HG02885 (cell line): ENCODE data around the gene IL12B.

Experiments
- ATAC-seq: cut with Tn5 transposase; IDR thresholded peaks from one replicate; pipeline ENCODE4 v1.9.1; 2021; ENCODE audit warnings: mild to moderate bottlenecking; ENCODE audit not compliant: unreplicated experiment, poor library complexity

Gene IL12B

GRCh38 chr5:159336586-159336985, 6.3 kb upstream of the IL12B start:
- no peak for ATAC-seq

GRCh38 chr5:159333545-159333925, 3.2 kb upstream of the IL12B start:
- no peak for ATAC-seq

- ATAC-seq, result no peak
These were observed 2.7 kb upstream of the IL12B start for GRCh38 chr5:159332800-159333544.

- peak; percentile 69 for ATAC-seq
These were observed 1.0 kb upstream of the IL12B start for GRCh38 chr5:159331093-159331973.

GRCh38 chr5:159324986-159325385, 5.3 kb downstream of the IL12B start:
- ATAC-seq, result no peak

- no peak for ATAC-seq
These were observed 6.1 kb downstream of the IL12B start for GRCh38 chr5:159324102-159324755.

GRCh38 chr5:159322180-159322579, 8.1 kb downstream of the IL12B start:
- ATAC-seq, result no peak

- ATAC-seq, result no peak
These were observed 10.5 kb downstream of the IL12B start for GRCh38 chr5:159319832-159320231.

GRCh38 chr5:159319363-159319762, 10.9 kb downstream of the IL12B start:
- no peak for ATAC-seq

- no peak for ATAC-seq
These were observed 11.8 kb downstream of the IL12B start for GRCh38 chr5:159318448-159318847.

- ATAC-seq, result no peak
These were observed 12.4 kb downstream of the IL12B start for GRCh38 chr5:159317849-159318248.

GRCh38 chr5:159316519-159317383, 13.5 kb downstream of the IL12B start:
- ATAC-seq, result no peak

GRCh38 chr5:159313197-159313596, 17.1 kb downstream of the IL12B start:
- no peak for ATAC-seq

GRCh38 chr5:159311063-159311462, 19.2 kb downstream of the IL12B start:
- no peak for ATAC-seq

- peak; percentile 73 for ATAC-seq
These were observed 19.8 kb downstream of the IL12B start for GRCh38 chr5:159310511-159310910.

GRCh38 chr5:159309689-159310433, 20.4 kb downstream of the IL12B start:
- no peak for ATAC-seq

GRCh38 chr5:159304961-159305595, 25.2 kb downstream of the IL12B start:
- no peak for ATAC-seq

- no peak for ATAC-seq
These were observed 27.0 kb downstream of the IL12B start for GRCh38 chr5:159303286-159303685.
